OCI-LY1 (cell line): Measurements from ENCODE around the gene KRT3.

ENCODE experiments used
- EZH2 ChIP-seq: fragments of 200-600 bp; sonication (generic), shearing (Covaris generic); IDR thresholded peaks from 2 replicates; pipeline ENCODE4 v1.8.0; 2017; ENCODE audit warnings: borderline replicate concordance, mixed run types, mild to moderate bottlenecking, antibody characterized with exemption, low read length, moderate library complexity, mixed read lengths
- TF ChIP-seq, protein P1 (sequence below): fragments of 200-600 bp; sonication (generic), shearing (Covaris generic); IDR thresholded peaks from 2 replicates; pipeline ENCODE4 v1.5.1; 2017; ENCODE audit warnings: mild to moderate bottlenecking, antibody characterized with exemption, low read length, moderate library complexity, mixed read lengths

DNA sequence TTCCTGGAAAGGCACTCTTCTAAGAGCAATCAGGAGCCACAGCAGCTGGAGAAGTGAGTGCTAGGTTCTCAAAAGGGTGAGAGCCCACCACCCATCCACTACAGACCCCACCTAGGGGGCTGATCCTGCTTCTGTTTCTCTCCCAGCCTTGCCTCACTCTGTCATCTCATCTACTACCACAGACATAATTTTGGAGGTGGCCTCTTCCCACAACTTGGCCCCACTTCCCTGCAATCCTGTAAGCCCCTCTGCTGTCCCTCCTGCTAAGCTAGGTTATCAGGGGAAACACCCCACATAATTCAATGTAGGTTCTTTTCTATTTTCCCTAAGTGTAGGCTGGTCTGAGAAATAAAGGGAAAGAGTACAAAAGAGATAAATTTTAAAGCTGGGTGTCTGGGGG lies 35.3 kb downstream of the KRT3 start:
- no peak for TF ChIP-seq EZH2
- TF ChIP-seq, protein P1, sequence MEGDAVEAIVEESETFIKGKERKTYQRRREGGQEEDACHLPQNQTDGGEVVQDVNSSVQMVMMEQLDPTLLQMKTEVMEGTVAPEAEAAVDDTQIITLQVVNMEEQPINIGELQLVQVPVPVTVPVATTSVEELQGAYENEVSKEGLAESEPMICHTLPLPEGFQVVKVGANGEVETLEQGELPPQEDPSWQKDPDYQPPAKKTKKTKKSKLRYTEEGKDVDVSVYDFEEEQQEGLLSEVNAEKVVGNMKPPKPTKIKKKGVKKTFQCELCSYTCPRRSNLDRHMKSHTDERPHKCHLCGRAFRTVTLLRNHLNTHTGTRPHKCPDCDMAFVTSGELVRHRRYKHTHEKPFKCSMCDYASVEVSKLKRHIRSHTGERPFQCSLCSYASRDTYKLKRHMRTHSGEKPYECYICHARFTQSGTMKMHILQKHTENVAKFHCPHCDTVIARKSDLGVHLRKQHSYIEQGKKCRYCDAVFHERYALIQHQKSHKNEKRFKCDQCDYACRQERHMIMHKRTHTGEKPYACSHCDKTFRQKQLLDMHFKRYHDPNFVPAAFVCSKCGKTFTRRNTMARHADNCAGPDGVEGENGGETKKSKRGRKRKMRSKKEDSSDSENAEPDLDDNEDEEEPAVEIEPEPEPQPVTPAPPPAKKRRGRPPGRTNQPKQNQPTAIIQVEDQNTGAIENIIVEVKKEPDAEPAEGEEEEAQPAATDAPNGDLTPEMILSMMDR, result no peak
